Endodermal cell (in vitro differentiated cells): ENCODE data around the gene DNAJC4. TPM values are rescaled to one million over a fixed set of nuclear protein-coding genes. Genes with fewer than 3 reads are reported as not detected.

Experiments
- DNase-seq: peaks from one replicate; pipeline ENCODE4 v3.0.0-alpha.2; 2017
- H3K27ac ChIP-seq: 2 replicates; pipeline ENCODE4 v1.5.1; 2013; ENCODE audit warnings: mild to moderate bottlenecking, low read depth, low read length, moderate library complexity
- H3K27me3 ChIP-seq: 2 replicates; pipeline ENCODE4 v1.6.1; 2013; ENCODE audit warnings: mild to moderate bottlenecking, low read length, moderate library complexity; ENCODE audit not compliant: insufficient read depth, control insufficient read depth, poor library complexity, severe bottlenecking
- H3K36me3 ChIP-seq: 2 replicates; pipeline ENCODE4 v1.7.0; 2013; ENCODE audit warnings: mild to moderate bottlenecking, low read length, moderate library complexity; ENCODE audit not compliant: control insufficient read depth, insufficient read depth
- H3K4me1 ChIP-seq: one replicate; pipeline ENCODE4 v1.7.0; 2013; ENCODE audit warnings: low read length; ENCODE audit not compliant: control insufficient read depth, insufficient read depth
- H3K4me3 ChIP-seq: 2 replicates; pipeline ENCODE4 v1.5.1; 2013; ENCODE audit warnings: mild to moderate bottlenecking, low read length, moderate library complexity
- H3K9ac ChIP-seq: 2 replicates; pipeline ENCODE4 v1.6.1; 2013; ENCODE audit warnings: mild to moderate bottlenecking, low read length, moderate library complexity; ENCODE audit not compliant: poor library complexity, severe bottlenecking; ENCODE audit errors: extremely low read depth
- H3K9me3 ChIP-seq: 2 replicates; pipeline ENCODE4 v1.6.1; 2013; ENCODE audit warnings: mild to moderate bottlenecking, low read length, moderate library complexity; ENCODE audit not compliant: control insufficient read depth
- H3K27ac Mint-ChIP-seq: 2 replicates; pipeline ENCODE4 v1.8.0; 2020; ENCODE audit warnings: mixed read lengths
- H3K27me3 Mint-ChIP-seq: 2 replicates; pipeline ENCODE4 v1.8.0; 2021; ENCODE audit warnings: mild to moderate bottlenecking, mixed read lengths; ENCODE audit not compliant: insufficient read depth
- H3K36me3 Mint-ChIP-seq: 2 replicates; pipeline ENCODE4 v1.8.0; 2020; ENCODE audit warnings: low read depth, mixed read lengths
- H3K4me1 Mint-ChIP-seq: 2 replicates; pipeline ENCODE4 v1.8.0; 2020; ENCODE audit warnings: mixed read lengths
- H3K4me3 Mint-ChIP-seq: 2 replicates; pipeline ENCODE4 v1.8.0; 2020; ENCODE audit warnings: mild to moderate bottlenecking, moderate library complexity, mixed read lengths
- H3K9me3 Mint-ChIP-seq: 2 replicates; pipeline ENCODE4 v1.8.0; 2020; ENCODE audit warnings: mild to moderate bottlenecking, mixed read lengths
- CTCF ChIP-seq: fragments of 200-600 bp; sonication (generic); conservative IDR thresholded peaks from 2 replicates; pipeline ENCODE4 v1.5.0; 2021; ENCODE audit warnings: antibody characterized with exemption, mild to moderate bottlenecking
- WGBS, 2 experiments: methylation state at CpG; one replicate each; pipeline versions ENCODE4 v1.1.5 to v1.1.7; 2013; ENCODE audit warnings: missing lambda C conversion rate in 2 of 2, mixed read lengths in 1 of 2; ENCODE audit not compliant: insufficient coverage in 1 of 2, insufficient read length in 1 of 2; 5-methylcytosine and 5-hydroxymethylcytosine counted together
- total RNA-seq, 2 donors: library from RNA; stranded (reverse); fragmentation: NEBNext Ultra II Directional in 1 of 2; extraction: Animal tissue kit (Norgen Biotek cat#: 25700) in 1 of 2; gene quantifications; 2 replicates in 1 of 2; 3 replicates in 1 of 2; pipeline ENCODE4 v1.2.1, GENCODE V29; 2021

The DNAJC4 gene
- total RNA-seq, 2 donors from 2014 or later, result 20.3 to 22.9 TPM

GRCh38 chr11:64246871-64247728, 16.8 kb downstream of the DNAJC4 start, which contains the start of gene PPP1R14B:
Gene PPP1R14B, minus strand, starts transcription at chr11:64246943. Its CDS starts 270 bp downstream, at chr11:64246673.
- Histone ChIP-seq H3K4me1 (peaks cover 15% of the 10 kb centered on the region), H3K27ac (peak within 1 kb of the TSS; percentile 87), H3K9ac (peak within 1 kb of the TSS; percentile 82), H3K4me3 (peak within 1 kb of the TSS; percentile 97), H3K9me3 (no peaks in the 10 kb centered on the region), H3K36me3 (peaks cover 20% of the 10 kb centered on the region), H3K27me3 (no peaks in the 10 kb centered on the region)
- Mint-ChIP-seq H3K27ac (peak within 1 kb of the TSS; percentile 96), H3K27me3 (no peaks in the 10 kb centered on the region), H3K4me1 (peaks cover 28% of the 10 kb centered on the region), H3K36me3 (peaks cover 16% of the 10 kb centered on the region), H3K4me3 (peak within 1 kb of the TSS; percentile 86), H3K9me3 (no peaks in the 10 kb centered on the region)
- peak; percentile 54 for TF ChIP-seq CTCF
- DNase-seq, result peak; percentile 96
- 0 to 1% methylated on average over 24 to 69 of the region's 74 CpGs for WGBS, 2 experiments

GRCh38 chr11:64247729-64248531, 17.6 kb downstream of the DNAJC4 start:
- H3K4me1 Mint-ChIP-seq, result peaks cover 24% of the 10 kb centered on the region
- peak overlapping the region; percentile 88 for H3K27ac Mint-ChIP-seq
- no peak for TF ChIP-seq CTCF
- peaks cover 15% of the 10 kb centered on the region for H3K4me1 ChIP-seq
- H3K9me3 ChIP-seq, result no peaks in the 10 kb centered on the region
- no peak overlapping the region for H3K9ac ChIP-seq
- H3K36me3 Mint-ChIP-seq, result peaks cover 13% of the 10 kb centered on the region
- no peaks in the 10 kb centered on the region for H3K27me3 Mint-ChIP-seq
- H3K27ac ChIP-seq, result no peak overlapping the region
- H3K36me3 ChIP-seq, result peaks cover 16% of the 10 kb centered on the region
- H3K27me3 ChIP-seq, result no peaks in the 10 kb centered on the region
- DNase-seq, result no peak
- H3K9me3 Mint-ChIP-seq, result no peaks in the 10 kb centered on the region
- H3K4me3 Mint-ChIP-seq, result peak overlapping the region; percentile 86
- 37 to 45% methylated on average over 23 to 31 of the region's 31 CpGs for WGBS, 2 experiments
- H3K4me3 ChIP-seq, result peak overlapping the region; percentile 97

- peaks cover 25% of the 10 kb centered on the region for H3K4me1 Mint-ChIP-seq
- no peak for TF ChIP-seq CTCF
- Histone ChIP-seq H3K36me3 (peaks cover 15% of the 10 kb centered on the region), H3K4me3 (peak overlapping the region; percentile 97), H3K9me3 (no peaks in the 10 kb centered on the region), H3K27ac (no peak overlapping the region), H3K27me3 (no peaks in the 10 kb centered on the region), H3K4me1 (peaks cover 15% of the 10 kb centered on the region), H3K9ac (no peak overlapping the region)
- peak overlapping the region; percentile 88 for H3K27ac Mint-ChIP-seq
- 49 to 93% methylated on average over 2 to 7 of the region's 7 CpGs for WGBS, 2 experiments
- no peaks in the 10 kb centered on the region for H3K9me3 Mint-ChIP-seq
- DNase-seq, result peak; percentile 89
- no peaks in the 10 kb centered on the region for H3K27me3 Mint-ChIP-seq
- peak overlapping the region; percentile 86 for H3K4me3 Mint-ChIP-seq
- H3K36me3 Mint-ChIP-seq, result peaks cover 7% of the 10 kb centered on the region
Measured at GRCh38 chr11:64248578-64248977, 18.2 kb downstream of the DNAJC4 start.
